ENCODE measurements around the gene TNFRSF1A.

Gene TNFRSF1A

GRCh38 chr12:6285532-6286306 lies 56.2 kb downstream of the TNFRSF1A start:
- H3K4me2 ChIP-seq (ENCODE audit: low read depth, low read length, poor library complexity, severe bottlenecking): no peak overlapping the region

GRCh38 chr12:6285063-6285477 lies 56.8 kb downstream of the TNFRSF1A start:
- no peak overlapping the region for H3K27ac ChIP-seq (ENCODE audit: low read depth, low read length)
- H3K9ac ChIP-seq (ENCODE audit: low read length): no peak overlapping the region
- H3K79me2 ChIP-seq (ENCODE audit: insufficient read depth, low read length): no peaks in the 10 kb centered on the region
- H3K9me2 ChIP-seq (replicated peaks; ENCODE audit: insufficient read depth, low read length): no peaks in the 10 kb centered on the region
- H2AFZ ChIP-seq (ENCODE audit: low read depth, low read length, severe bottlenecking): no peak overlapping the region
- peak; percentile 68 for TF ChIP-seq CTCF (IDR thresholded peaks at IDR 0.05; ENCODE audit: insufficient read depth, low read length, poor library complexity, severe bottlenecking)
- no peak for TF ChIP-seq EZH2phosphoT487 (conservative IDR thresholded peaks at IDR 0.05; ENCODE audit: low read length)
- no peaks in the 10 kb centered on the region for H3F3A ChIP-seq (ENCODE audit: insufficient read depth)
- H3K4me2 ChIP-seq (ENCODE audit: low read depth, low read length, poor library complexity, severe bottlenecking): no peak overlapping the region
- no peaks in the 10 kb centered on the region for H3K27me3 ChIP-seq (ENCODE audit: low read length)
- H3K36me3 ChIP-seq (ENCODE audit: low read length): no peaks in the 10 kb centered on the region
- no peaks in the 10 kb centered on the region for H3K9me3 ChIP-seq (ENCODE audit: insufficient read depth, low read length)
- no peak overlapping the region for H3K4me3 ChIP-seq (ENCODE audit: insufficient read depth, low read length, poor library complexity, severe bottlenecking)
- no peaks in the 10 kb centered on the region for H4K20me1 ChIP-seq (ENCODE audit: low read depth, low read length)

More at GRCh38 chr12:6285532-6286306, 56.2 kb downstream of the TNFRSF1A start:
- no peaks in the 10 kb centered on the region for H3K27me3 ChIP-seq (ENCODE audit: low read length)
- H3K9ac ChIP-seq (ENCODE audit: low read length): no peak overlapping the region
- H2AFZ ChIP-seq (ENCODE audit: low read depth, low read length, severe bottlenecking): no peak overlapping the region
- no peak for TF ChIP-seq EZH2phosphoT487 (conservative IDR thresholded peaks at IDR 0.05; ENCODE audit: low read length)
- no peak for TF ChIP-seq CTCF (IDR thresholded peaks at IDR 0.05; ENCODE audit: insufficient read depth, low read length, poor library complexity, severe bottlenecking)
- H3K4me3 ChIP-seq (ENCODE audit: insufficient read depth, low read length, poor library complexity, severe bottlenecking): no peak overlapping the region
- no peaks in the 10 kb centered on the region for H3F3A ChIP-seq (ENCODE audit: insufficient read depth)
- no peaks in the 10 kb centered on the region for H3K79me2 ChIP-seq (ENCODE audit: insufficient read depth, low read length)
- no peaks in the 10 kb centered on the region for H4K20me1 ChIP-seq (ENCODE audit: low read depth, low read length)
- H3K9me2 ChIP-seq (replicated peaks; ENCODE audit: insufficient read depth, low read length): no peaks in the 10 kb centered on the region
- H3K36me3 ChIP-seq (ENCODE audit: low read length): no peaks in the 10 kb centered on the region
- no peaks in the 10 kb centered on the region for H3K9me3 ChIP-seq (ENCODE audit: insufficient read depth, low read length)
- no peak overlapping the region for H3K27ac ChIP-seq (ENCODE audit: low read depth, low read length)

GRCh38 chr12:6284273-6284672 lies 57.6 kb downstream of the TNFRSF1A start:
- Histone ChIP-seq H2AFZ (ENCODE audit: low read depth, low read length, severe bottlenecking) (no peak overlapping the region), H3K4me3 (ENCODE audit: insufficient read depth, low read length, poor library complexity, severe bottlenecking) (no peak overlapping the region), H3K36me3 (ENCODE audit: low read length) (no peaks in the 10 kb centered on the region), H3K4me2 (ENCODE audit: low read depth, low read length, poor library complexity, severe bottlenecking) (no peak overlapping the region), H3K9ac (ENCODE audit: low read length) (no peak overlapping the region), H3K9me2 (replicated peaks; ENCODE audit: insufficient read depth, low read length) (no peaks in the 10 kb centered on the region), H3F3A (ENCODE audit: insufficient read depth) (no peaks in the 10 kb centered on the region), H3K27me3 (ENCODE audit: low read length) (no peaks in the 10 kb centered on the region), H3K27ac (ENCODE audit: low read depth, low read length) (no peak overlapping the region), H4K20me1 (ENCODE audit: low read depth, low read length) (no peaks in the 10 kb centered on the region), H3K79me2 (ENCODE audit: insufficient read depth, low read length) (no peaks in the 10 kb centered on the region), H3K9me3 (ENCODE audit: insufficient read depth, low read length) (no peaks in the 10 kb centered on the region)
- TF ChIP-seq EZH2phosphoT487 (conservative IDR thresholded peaks at IDR 0.05; ENCODE audit: low read length) (no peak), CTCF (IDR thresholded peaks at IDR 0.05; ENCODE audit: insufficient read depth, low read length, poor library complexity, severe bottlenecking) (no peak)

Data from SU-DHL-6 (cell line).